ENCODE data around the gene PLAU. TPM values are rescaled to one million over a fixed set of nuclear protein-coding genes. Genes with fewer than 3 reads are reported as not detected.

PLAU gene
- total and polyA plus RNA-seq, 2 donors (not counting 3 experiments of a cell fraction or from before 2014, with no cell fraction given), result 23.6 to 34.9 TPM

GRCh38 chr10:73948947-73949633 lies 38.2 kb downstream of the PLAU start:
- no peaks in the 10 kb centered on the region for H3K27me3 ChIP-seq (ENCODE audit: control insufficient read depth in 2 of 2, insufficient read depth in 2 of 2, low read length in 2 of 2)
- no peak overlapping the region for H3K4me3 ChIP-seq (replicated peaks in 1 of 3; ENCODE audit: insufficient read depth in 1 of 3, low read depth in 1 of 3, low read length in 3 of 3)
- H2AFZ ChIP-seq (ENCODE audit: low read depth, low read length), result no peak overlapping the region
- no peaks in the 10 kb centered on the region for H3K9me1 ChIP-seq (replicated peaks; ENCODE audit: control insufficient read depth, extremely low read depth, insufficient read depth, low read length)
- H3K4me2 ChIP-seq (ENCODE audit: insufficient read depth, low read length), result no peak overlapping the region
- BruUV-seq (replicated peaks), result no TSS peak
- TF ChIP-seq EZH2 (IDR thresholded peaks at IDR 0.05; ENCODE audit: borderline replicate concordance, low read depth, low read length, severe bottlenecking) (no peak), MAX (IDR thresholded peaks at IDR 0.05; ENCODE audit: insufficient read depth, insufficient read length) (no peak), JUN (IDR thresholded peaks at IDR 0.05; ENCODE audit: borderline replicate concordance, insufficient read depth, insufficient read length, low read depth) (no peak), FOS (IDR thresholded peaks at IDR 0.05; ENCODE audit: borderline replicate concordance, insufficient read depth, low read length) (no peak), CTCF (IDR thresholded peaks at IDR 0.05; ENCODE audit: extremely low read depth in 1 of 2, insufficient read depth in 1 of 2, low read depth in 1 of 2, low read length in 2 of 2) (no peak), POLR2A (IDR thresholded peaks at IDR 0.05; ENCODE audit: low read depth, low read length) (no peak), POLR2AphosphoS5 (IDR thresholded peaks at IDR 0.05; ENCODE audit: insufficient read depth, low read depth, low read length) (no peak), GATA2 (IDR thresholded peaks at IDR 0.05; ENCODE audit: insufficient read depth, insufficient read length, low read depth, low read length) (no peak), MYC (IDR thresholded peaks at IDR 0.05; ENCODE audit: low read depth, low read length) (no peak)
- no peaks in the 10 kb centered on the region for H3K36me3 ChIP-seq (ENCODE audit: control insufficient read depth in 2 of 2, extremely low read depth in 1 of 2, insufficient read depth in 2 of 2, low read length in 2 of 2)
- H3K4me1 ChIP-seq (ENCODE audit: control insufficient read depth, extremely low read depth, insufficient read depth, low read length), result no peaks in the 10 kb centered on the region
- H4K20me1 ChIP-seq (replicated peaks; ENCODE audit: control insufficient read depth, extremely low read depth, insufficient read depth, low read length), result no peaks in the 10 kb centered on the region
- POLR2A ChIA-PET, result no interaction called here
- no peaks in the 10 kb centered on the region for H3K9me3 ChIP-seq (replicated peaks; ENCODE audit: control insufficient read depth, insufficient read depth, low read length)
- DNase-seq (ENCODE audit: low read depth, low spot score), result no peak
- H3K79me2 ChIP-seq (ENCODE audit: control insufficient read depth, insufficient read depth, low read length), result no peaks in the 10 kb centered on the region
- FAIRE-seq, result no peak
- dilution Hi-C loops (cut with MboI; ENCODE audit: extremely low pct_ligation_motif_present, low sequenced_read_pairs), result no loop called here
- no peak overlapping the region for H3K27ac ChIP-seq (ENCODE audit: insufficient read depth, low read depth, low read length)
- CTCF ChIA-PET, result interaction anchor here (1.1 to 2.3 kb wide), 4 partner anchors 9 to 154 kb away, joined by 3 to 7 read pairs (median 6); no protein-coding TSS in a partner anchor
- intact Hi-C loops (cut with micrococcal nuclease), result no loop called here
- no peak overlapping the region for H3K9ac ChIP-seq (replicated peaks; ENCODE audit: extremely low read depth, insufficient read depth, low read length)
